H54 (cell line): Measurements from ENCODE around the gene FSTL4.

Experiments
- DNase-seq: peaks from one replicate; pipeline ENCODE4 v3.0.0; 2011; ENCODE audit warnings: low spot score, mixed read lengths; ENCODE audit not compliant: insufficient read length
- FAIRE-seq: peaks from 3 replicates; lab custom pipeline; 2011; peaks lifted over from hg19 to GRCh38; lab: Jason Lieb, UNC
- POLR2A ChIP-seq: IDR thresholded peaks from 2 replicates; pipeline ENCODE4 v1.6.1; 2011; ENCODE audit warnings: low read depth, mild to moderate bottlenecking, low read length

FSTL4 gene

DNA sequence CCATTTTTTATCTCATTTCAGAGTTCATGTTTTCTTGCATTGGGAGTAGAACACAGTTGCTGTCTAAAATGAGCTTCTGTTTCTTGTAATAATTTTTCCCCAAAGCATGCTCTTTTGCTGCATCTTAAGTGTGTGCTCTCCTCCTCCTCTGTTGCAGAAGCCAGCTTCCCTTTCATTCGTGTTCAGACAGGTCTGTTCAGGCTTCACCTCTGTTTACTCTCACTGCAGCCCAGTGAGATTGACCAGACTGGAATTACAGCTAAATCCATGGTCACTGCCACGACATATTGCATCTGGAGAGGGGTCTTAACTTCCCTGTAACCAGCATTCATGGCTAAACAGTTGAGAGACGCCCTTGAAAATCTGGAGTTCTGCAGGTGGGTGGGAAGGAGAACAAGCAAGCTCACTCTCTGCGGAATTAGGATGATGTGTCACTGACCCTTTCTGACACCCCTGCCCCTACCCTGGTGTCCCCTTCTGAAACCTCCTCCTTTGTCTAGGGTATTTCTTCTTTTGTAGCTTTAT, 223.2 kb downstream of the FSTL4 start:
- no peak for FAIRE-seq

DNA sequence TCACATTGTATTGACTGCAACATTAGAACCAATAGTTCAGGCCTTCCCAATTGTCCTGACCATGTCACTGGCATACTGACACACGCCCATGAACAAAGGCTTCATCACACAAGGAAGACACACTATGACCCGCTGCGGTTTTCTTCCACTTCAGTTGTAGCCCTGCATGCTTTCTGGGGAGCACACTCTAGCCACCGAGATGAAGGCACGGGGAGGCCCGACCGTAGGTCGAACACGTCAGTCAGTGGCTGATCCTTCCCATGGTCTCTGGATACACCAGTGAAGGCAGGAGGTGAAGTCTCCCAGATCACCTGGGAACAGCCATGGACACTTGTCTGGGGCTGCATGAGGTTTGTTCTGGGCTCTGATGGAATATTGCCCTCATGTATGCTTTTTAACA, 224.7 kb downstream of the FSTL4 start:
- no peak for FAIRE-seq
- no peak for TF ChIP-seq POLR2A
- DNase-seq: no peak

More for the DNA sequence above, 223.2 kb downstream of the FSTL4 start:
- DNase-seq: no peak
- TF ChIP-seq POLR2A: no peak

DNA sequence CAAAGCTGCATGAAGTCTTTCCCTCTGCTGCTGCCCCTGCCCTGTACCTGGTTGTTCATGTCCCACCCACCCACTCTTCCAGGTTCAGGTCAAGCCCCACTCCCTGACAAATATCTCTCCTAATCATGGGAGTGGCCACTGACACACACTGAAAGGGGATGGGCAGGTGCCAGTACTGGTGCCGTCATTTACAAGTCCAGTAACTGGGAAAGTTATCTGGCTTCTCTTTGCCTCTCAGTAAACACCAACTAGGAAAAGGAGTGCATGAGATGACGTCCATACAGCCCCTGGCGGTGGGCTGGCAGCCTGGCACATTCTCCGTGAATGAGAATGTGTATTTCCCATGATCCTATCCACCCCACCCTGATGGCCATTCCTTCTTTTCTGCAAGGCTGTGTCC, 225.2 kb downstream of the FSTL4 start:
- TF ChIP-seq POLR2A: no peak
- FAIRE-seq (no peak), DNase-seq (no peak)

DNA sequence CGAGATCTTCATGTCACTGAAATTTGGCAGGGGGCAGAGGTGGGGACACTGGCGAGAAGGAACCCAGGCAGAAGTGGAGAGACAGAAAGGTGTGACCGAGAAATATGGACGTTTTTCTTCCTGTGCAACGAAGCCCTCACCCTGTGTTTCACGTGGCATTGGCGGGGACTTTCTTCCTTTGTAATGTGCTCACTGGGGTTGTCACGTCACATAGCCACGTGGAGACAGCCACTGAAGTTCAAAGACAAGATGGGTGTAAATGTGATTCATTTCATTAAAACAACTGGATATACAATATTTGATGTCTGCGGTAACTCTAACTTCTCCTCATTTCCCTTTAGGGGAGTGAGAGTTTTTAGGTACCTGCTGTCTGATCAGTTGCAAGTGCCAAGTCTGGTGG, 225.7 kb downstream of the FSTL4 start:
- no peak for TF ChIP-seq POLR2A

DNA sequence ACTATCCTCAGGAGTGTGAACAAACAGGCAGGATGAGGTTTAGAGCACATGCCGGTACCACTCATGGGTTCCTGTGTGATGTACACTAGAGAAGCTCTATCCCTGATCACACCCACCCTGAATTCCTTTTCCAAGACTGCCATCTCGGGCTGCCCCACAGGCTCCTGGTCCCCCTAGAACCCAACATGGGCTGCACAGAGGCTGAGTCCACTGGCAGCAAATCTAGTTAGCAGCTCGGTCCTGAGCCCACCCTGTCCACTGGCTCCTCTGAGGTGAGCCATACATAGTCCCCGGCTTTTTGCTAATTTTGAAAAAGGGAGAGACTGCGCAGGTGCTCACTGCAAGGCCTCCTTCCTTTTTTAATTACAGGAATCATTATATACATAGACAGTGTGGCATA, 227.0 kb downstream of the FSTL4 start:
- FAIRE-seq (no peak), DNase-seq (no peak)
- TF ChIP-seq POLR2A: no peak

More for the DNA sequence above, 225.7 kb downstream of the FSTL4 start:
- FAIRE-seq (no peak), DNase-seq (no peak)

DNA sequence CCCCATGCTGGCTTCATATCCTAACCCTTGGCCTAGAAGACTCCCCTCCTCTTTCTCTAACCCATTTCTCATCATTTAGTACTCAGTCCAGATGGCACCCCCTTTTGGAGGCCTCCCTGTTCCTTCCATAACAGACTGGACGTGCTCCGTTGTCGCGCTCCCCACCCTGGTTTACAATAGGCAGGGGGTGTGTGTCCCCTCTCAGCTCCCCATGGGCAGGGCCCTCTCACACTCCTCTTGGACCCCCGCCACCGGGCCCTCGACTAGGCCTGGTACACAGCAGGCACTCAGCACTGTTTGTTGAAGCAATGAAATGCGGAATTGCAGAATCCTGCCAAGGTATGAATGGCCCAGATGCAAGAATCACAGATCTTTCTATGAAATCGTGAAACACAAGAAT, 227.4 kb downstream of the FSTL4 start:
- no peak for TF ChIP-seq POLR2A
- FAIRE-seq: no peak

DNA sequence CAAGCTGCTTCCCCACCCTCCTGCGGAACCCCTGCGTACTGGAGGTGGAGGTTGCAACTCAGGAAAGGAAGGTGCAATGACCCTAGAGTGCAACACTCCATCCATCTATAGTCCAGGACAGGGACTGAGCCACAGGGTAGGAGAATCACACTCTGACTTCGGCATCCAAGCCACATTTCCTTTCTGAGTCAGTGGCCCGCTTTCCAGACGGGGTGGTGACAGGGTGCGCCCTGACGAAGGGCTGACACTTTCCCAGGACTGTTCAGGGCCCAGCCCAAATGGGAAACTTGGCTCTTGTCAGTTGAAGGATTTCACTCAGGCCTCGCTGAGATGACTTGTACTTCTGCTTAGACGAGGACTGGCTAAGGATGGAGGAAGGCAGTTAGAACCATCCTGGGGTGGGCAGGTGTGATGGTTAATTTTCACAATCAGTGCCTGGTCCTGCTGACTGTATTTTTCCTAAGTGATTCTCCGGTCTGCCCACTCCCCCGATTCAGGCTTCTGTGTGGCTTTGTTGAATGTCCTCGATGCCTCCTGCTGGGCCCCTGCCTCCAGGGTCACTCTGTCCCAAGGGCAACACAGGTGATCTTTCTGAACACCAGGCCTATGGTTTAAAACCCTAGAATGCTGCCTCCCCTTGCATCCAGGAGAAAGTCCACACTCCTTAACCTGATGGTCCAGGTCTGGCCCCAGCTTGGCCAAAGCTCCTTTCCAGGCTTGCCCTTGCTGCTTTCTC, 228.1 kb downstream of the FSTL4 start:
- DNase-seq: no peak
- FAIRE-seq: no peak
- no peak for TF ChIP-seq POLR2A

More for the DNA sequence above, 227.4 kb downstream of the FSTL4 start:
- no peak for DNase-seq

DNA sequence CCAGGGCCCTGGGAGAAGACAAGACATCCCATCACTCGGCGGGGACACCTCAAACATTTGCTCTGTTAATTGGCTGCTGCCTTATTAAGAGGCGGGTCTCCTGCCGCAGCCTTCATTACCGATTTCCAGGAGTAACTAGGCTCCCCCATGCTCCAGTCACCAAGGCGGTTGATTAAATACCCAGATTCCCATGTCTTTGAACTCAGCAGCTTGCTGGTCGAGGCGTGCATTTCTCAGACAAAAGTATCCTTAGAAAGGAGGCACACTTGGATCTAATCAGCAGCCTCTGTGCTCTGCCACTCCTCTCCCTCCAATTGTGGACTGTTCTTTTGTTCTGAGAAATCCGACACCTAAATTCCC, 228.8 kb downstream of the FSTL4 start:
- TF ChIP-seq POLR2A: no peak
- no peak for FAIRE-seq
- no peak for DNase-seq

DNA sequence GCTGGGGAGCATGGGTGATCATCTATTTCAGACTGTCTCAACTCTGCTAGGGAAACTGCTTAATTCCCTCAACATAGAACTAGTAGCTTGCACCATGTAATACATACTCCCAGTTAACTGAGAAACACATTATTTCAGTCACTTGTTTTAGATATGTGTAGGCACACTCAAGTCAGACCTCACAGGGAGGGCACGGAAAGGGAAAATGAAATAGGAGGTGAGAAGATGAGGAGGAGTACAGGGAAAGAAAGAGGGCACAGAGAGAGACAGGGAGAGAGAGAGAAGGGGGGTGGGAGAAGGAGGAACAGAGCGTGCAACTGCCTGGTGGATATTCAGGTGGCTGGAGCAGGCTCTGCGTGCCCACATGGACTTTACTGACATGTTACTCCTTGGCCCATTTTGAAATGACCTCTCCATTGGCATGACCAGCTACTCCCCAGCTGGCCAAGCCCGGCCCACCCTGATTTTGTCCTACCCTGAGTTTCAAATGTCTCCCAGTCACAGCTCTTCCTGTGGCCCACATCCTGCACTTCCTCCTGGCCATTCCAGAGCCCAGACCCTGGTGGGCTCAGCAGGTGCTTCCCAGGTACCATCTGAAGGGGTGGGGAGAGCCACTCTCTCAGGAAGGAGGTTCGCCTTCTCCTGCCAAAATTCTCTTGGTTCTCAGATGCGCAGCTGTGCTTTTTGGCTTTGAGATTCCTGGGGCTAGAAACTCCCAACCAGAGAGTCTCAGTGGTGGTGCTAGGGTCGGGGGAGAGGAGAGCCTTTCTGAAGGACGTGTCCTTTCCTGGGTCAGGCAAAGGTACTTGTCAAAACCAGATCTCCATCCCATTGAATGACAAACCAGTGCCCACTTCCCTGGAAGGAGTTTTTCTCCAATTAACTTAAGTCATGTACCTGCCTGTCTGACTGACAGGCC, 229.4 kb downstream of the FSTL4 start:
- DNase-seq (no peak), FAIRE-seq (no peak)
- no peak for TF ChIP-seq POLR2A

DNA sequence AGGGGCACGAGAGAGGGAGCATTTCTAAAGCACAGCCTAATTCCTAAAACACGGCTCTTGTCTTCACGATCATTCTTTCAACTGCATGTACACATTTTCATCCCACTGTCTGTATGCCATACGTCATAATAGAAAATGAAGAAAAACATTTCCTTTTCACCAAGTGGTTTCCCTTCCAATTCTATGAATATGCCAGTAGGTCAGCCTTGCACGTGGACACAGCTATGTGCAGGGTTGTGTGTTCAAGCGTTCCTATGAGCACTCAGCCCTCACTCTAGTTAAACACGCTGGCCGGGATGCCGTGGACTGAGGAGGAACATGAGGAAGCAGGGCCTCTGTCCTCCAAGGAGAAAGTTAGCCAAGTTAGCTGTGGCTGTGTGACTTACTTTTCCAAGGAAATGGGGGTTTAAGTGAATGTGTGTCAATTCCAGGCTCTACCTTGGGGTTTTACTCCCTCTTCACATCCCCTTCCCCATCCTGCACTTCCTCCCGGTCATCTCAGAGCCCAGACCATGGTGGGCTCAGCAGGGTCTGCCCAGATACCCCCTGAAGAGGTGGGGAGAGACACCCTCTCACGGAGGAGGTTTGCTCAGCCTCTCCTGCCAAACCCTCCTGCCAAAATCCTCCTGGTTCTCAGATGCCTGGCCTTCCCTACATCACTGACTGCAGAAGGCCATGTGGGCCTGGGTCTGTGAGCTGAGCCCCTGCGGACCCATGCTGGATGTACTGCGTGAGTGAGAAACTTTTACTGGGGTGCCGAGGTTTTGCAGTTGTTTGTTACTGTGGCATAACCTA, 230.6 kb downstream of the FSTL4 start:
- no peak for DNase-seq
- no peak for FAIRE-seq
- TF ChIP-seq POLR2A: no peak

DNA sequence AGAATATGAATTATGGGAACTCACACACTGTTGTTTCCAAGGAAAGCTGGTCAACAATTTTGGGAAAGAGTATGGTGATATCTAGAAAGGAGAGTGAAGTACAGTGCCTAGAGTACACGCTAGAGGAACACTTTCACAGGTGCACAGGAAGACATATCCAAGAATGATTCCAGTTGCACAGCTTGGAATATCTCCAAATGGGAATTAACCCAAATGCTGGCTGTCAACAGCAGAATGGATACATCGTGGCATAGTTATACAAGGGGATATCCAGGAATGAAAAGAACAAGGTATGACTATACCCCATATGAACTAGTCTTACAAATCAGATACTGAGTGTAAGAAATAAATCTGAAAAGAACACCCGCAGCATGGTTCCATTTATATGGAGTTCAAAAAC, 231.3 kb downstream of the FSTL4 start:
- FAIRE-seq: no peak
- no peak for DNase-seq
- no peak for TF ChIP-seq POLR2A

DNA sequence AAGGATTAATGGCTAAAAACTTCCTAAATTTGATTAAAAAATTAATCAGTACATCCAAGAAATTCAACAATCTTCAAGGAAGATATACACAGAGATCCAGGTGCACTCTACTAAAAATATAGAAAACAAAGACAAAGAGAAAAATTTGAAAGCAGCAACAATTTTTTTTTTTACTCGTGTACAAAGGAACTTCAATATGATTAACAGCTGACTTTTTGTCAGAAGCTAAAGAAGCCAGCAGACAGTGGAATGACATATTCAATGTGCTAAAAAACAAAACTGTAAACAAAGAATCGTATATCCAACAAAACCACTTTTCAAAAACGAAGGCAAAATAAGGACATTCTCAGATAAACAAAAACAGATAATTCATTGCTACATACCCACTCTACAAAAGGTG, 234.6 kb downstream of the FSTL4 start:
- FAIRE-seq (no peak), DNase-seq (no peak)
- no peak for TF ChIP-seq POLR2A

DNA sequence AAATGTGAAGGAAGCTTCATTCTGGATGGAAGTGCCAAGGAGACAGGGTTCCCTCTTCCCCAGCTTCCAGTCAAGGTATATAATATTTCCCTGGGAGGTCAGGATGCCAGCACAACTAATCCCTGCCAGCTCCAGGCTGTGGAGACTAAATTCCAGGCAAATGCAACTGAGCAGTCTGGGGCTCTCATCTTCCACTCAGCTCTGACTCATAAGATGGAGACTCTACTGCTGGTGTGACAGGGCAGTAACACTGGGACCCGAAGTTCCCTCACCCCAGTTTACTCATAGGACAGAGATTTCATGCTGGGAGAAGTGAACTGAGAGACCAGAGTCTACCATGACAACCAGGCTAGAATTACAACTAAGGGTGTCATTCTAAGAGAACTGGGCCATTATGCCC, 235.4 kb downstream of the FSTL4 start:
- no peak for FAIRE-seq
- no peak for TF ChIP-seq POLR2A
- no peak for DNase-seq
